SKM-1 (cell line): ENCODE measurements around the gene ARMC10.
"Not testable (repeated sequence)": the region's sequence is repeated elsewhere in the genome, so short reads cannot be mapped to it uniquely, and the experiment has no call there.

ENCODE experiments used
- DNase-seq: peaks from one replicate; lab custom pipeline; 2025; ENCODE audit not compliant: unreplicated experiment; lab: John Stamatoyannopoulos, UW

The ARMC10 gene

GRCh38 chr7:103074519-103075336, at the start of gene ARMC10, which contains the start of gene FBXL13:
Gene ARMC10 (plus strand): TSS chr7:103075140. CDS start chr7:103075273, 133 bp downstream.
Gene FBXL13 (minus strand): TSS chr7:103074796.
- peak; percentile 87 for DNase-seq

GRCh38 chr7:103025341-103025740, 49.6 kb upstream of the ARMC10 start:
- no peak for DNase-seq

GRCh38 chr7:103031024-103031423, 43.9 kb upstream of the ARMC10 start:
- no peak for DNase-seq

GRCh38 chr7:103031781-103032180, 43.2 kb upstream of the ARMC10 start:
- DNase-seq, result no peak

- DNase-seq, result not testable (repeated sequence)
Observed at GRCh38 chr7:103034318-103034717, 40.6 kb upstream of the ARMC10 start.

- no peak for DNase-seq
Observed at GRCh38 chr7:103037476-103037822, 37.5 kb upstream of the ARMC10 start.

- DNase-seq, result not testable (repeated sequence)
Observed at GRCh38 chr7:103037823-103038739, 36.9 kb upstream of the ARMC10 start.

GRCh38 chr7:103041815-103042214, 33.1 kb upstream of the ARMC10 start:
- not testable (repeated sequence) for DNase-seq

GRCh38 chr7:103048833-103049232, 26.1 kb upstream of the ARMC10 start:
- no peak for DNase-seq

- no peak for DNase-seq
Observed at GRCh38 chr7:103051519-103051918, 23.4 kb upstream of the ARMC10 start.

- DNase-seq, result not testable (repeated sequence)
Observed at GRCh38 chr7:103056006-103056405, 18.9 kb upstream of the ARMC10 start.

GRCh38 chr7:103058122-103058521, 16.8 kb upstream of the ARMC10 start:
- DNase-seq, result no peak

- DNase-seq, result peak; percentile 22
Observed at GRCh38 chr7:103059471-103059870, 15.5 kb upstream of the ARMC10 start.

GRCh38 chr7:103063895-103064294, 11.0 kb upstream of the ARMC10 start:
- DNase-seq, result no peak

- no peak for DNase-seq
Observed at GRCh38 chr7:103065667-103066066, 9.3 kb upstream of the ARMC10 start.

GRCh38 chr7:103068414-103069403, 6.2 kb upstream of the ARMC10 start:
- DNase-seq, result no peak

- DNase-seq, result no peak
Observed at GRCh38 chr7:103071000-103071399, 3.9 kb upstream of the ARMC10 start.

- DNase-seq, result no peak
Observed at GRCh38 chr7:103073989-103074518, 886 bp upstream of the ARMC10 start.

- no peak for DNase-seq
Observed at GRCh38 chr7:103075337-103075918, 488 bp downstream of the ARMC10 start.

- no peak for DNase-seq
Observed at GRCh38 chr7:103076764-103077163, 1.8 kb downstream of the ARMC10 start.
